NCI-H1105 treated with DMSO at 0.1 percent for 48 hours (cell line): Measurements from ENCODE around the gene DDX46.
"Not testable (repeated sequence)": the region's sequence is repeated elsewhere in the genome, so short reads cannot be mapped to it uniquely, and the experiment has no call there.

Source experiments
- DNase-seq: peaks from one replicate; lab custom pipeline; 2025; lab: John Stamatoyannopoulos, UW

The DDX46 gene

GRCh38 chr5:134784241-134784920, 25.8 kb downstream of the DDX46 start:
- no peak for DNase-seq

- no peak for DNase-seq
These were observed 26.5 kb downstream of the DDX46 start for GRCh38 chr5:134784946-134785620.

GRCh38 chr5:134787692-134788091, 29.1 kb downstream of the DDX46 start:
- DNase-seq, result no peak

GRCh38 chr5:134791580-134791979, 33.0 kb downstream of the DDX46 start:
- DNase-seq, result no peak

- no peak for DNase-seq
These were observed 33.7 kb downstream of the DDX46 start for GRCh38 chr5:134792286-134792685.

GRCh38 chr5:134793111-134793510, 34.5 kb downstream of the DDX46 start:
- DNase-seq, result no peak

GRCh38 chr5:134794082-134794481, 35.5 kb downstream of the DDX46 start:
- peak; percentile 50 for DNase-seq

- DNase-seq, result no peak
These were observed 36.2 kb downstream of the DDX46 start for GRCh38 chr5:134794819-134795218.

- no peak for DNase-seq
These were observed 39.9 kb downstream of the DDX46 start for GRCh38 chr5:134798468-134798867.

GRCh38 chr5:134803821-134804220, 45.2 kb downstream of the DDX46 start:
- no peak for DNase-seq

- DNase-seq, result no peak
These were observed 54.8 kb downstream of the DDX46 start for GRCh38 chr5:134813407-134813806.

GRCh38 chr5:134813827-134814226, 55.2 kb downstream of the DDX46 start:
- DNase-seq, result no peak

GRCh38 chr5:134817006-134817405, 58.4 kb downstream of the DDX46 start:
- DNase-seq, result no peak

GRCh38 chr5:134818776-134819175, 60.2 kb downstream of the DDX46 start:
- no peak for DNase-seq

GRCh38 chr5:134819407-134819963, 60.9 kb downstream of the DDX46 start:
- DNase-seq, result no peak

GRCh38 chr5:134821841-134822240, 63.3 kb downstream of the DDX46 start:
- no peak for DNase-seq

- no peak for DNase-seq
These were observed 66.1 kb downstream of the DDX46 start for GRCh38 chr5:134824681-134825080.

- no peak for DNase-seq
These were observed 66.6 kb downstream of the DDX46 start for GRCh38 chr5:134825212-134825611.

- DNase-seq, result no peak
These were observed 74.9 kb downstream of the DDX46 start for GRCh38 chr5:134833340-134834032.

GRCh38 chr5:134835623-134836022, 77.0 kb downstream of the DDX46 start:
- no peak for DNase-seq

GRCh38 chr5:134837530-134838181, 79.1 kb downstream of the DDX46 start:
- no peak for DNase-seq

GRCh38 chr5:134838361-134838760, 79.8 kb downstream of the DDX46 start:
- DNase-seq, result not testable (repeated sequence)
